Measurements from ENCODE around the gene ANTKMT.
"Not testable (repeated sequence)": the region's sequence is repeated elsewhere in the genome, so short reads cannot be mapped to it uniquely, and the experiment has no call there.

Gene ANTKMT

DNA sequence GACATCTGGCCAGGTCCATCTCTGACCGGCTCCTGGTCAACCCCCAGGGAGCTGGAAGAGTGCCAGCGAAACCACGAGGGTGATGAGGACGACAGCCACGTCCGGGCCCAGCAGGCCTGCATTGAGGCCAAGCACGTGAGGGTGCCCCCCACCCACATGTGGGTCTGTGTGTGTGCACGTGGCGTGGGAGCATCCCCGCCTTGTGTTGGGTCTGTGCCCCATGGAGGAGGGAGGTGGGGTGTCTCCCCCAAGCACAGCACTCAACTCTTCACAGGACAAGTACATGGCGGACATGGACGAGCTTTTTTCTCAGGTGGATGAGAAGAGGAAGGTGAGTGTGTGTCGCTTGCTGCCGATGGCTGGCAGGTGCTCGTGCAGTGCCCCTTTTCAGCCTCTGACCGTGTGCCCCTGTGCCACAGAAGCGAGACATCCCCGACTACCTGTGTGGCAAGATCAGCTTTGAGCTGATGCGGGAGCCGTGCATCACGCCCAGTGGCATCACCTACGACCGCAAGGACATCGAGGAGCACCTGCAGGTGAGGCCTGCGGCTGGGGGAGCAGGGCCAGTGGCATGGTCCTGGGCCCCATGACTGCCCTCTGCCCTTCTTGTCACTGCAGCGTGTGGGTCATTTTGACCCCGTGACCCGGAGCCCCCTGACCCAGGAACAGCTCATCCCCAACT lies 39.1 kb upstream of the ANTKMT start:
- peak; percentile 59 for DNase-seq

DNA sequence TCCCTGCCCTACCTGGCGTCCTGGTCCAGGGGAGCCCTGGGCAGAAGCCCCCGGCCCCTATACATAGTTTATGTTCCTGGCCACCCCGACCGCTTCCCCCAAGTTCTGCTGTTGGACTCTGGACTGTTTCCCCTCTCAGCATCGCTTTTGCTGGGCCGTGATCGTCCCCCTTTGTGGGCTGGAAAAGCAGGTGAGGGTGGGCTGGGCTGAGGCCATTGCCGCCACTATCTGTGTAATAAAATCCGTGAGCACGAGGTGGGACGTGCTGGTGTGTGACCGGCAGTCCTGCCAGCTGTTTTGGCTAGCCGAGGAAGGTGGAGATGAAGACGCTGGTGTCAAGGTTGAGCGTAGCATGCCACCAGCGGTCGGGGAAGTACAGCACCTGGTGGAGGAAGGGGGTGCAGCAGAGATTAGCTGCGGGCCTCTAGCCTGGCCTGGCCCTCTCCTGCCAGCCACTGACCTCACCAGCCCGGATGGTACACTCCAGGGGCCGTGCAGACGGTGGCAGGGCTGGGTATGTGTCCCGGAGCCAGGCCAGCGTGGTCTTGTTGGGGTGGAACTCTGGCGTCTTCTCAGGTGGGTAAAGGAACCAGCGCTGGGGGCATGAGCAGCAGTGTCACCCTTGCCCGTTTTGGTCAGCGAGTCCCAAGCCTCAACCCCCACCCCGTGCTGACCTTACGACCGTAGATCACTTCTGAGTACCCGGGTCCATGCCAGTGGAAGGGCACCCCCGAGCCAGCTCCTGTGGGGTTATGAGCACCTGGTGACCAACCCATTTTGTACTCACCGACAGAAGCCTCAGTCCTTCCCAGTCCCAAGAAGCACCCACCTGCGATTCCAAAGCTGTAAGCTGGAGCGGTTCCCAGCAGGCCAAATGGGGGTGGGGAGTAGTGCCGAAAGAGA lies 38.2 kb upstream of the ANTKMT start:
- DNase-seq = no peak

DNA sequence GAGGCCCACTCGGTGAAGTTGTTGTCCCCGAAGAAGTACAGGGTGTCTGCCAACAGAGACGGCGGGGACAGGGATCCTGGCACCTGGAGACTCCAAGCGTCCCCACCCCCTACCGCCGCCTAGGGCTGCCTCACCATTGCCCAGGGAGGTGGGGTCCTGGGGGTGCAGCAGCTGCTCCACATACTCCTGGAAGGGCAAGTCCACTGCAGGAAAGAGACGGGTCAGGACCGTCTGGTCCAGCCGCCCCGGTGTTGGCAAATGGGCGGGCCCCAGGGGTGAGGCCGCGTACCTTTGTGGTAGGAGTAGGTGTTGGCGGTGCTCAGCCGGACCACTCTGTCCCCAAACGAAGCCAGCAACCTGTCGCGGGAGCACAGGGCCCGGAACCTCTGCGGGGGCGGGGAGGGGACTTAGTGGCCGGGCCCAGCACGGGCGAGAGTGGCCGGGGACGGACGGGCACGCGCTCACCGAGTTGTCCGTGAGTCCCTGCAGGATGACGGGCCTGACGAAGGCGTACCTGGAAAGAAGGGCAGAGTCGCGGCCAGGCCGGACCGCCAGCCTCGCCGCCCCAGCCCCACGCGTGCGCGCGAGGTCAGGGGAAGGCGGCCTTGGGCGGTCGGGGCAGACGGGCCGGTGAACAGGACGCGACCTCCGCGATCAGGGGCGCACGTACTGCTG lies 37.4 kb upstream of the ANTKMT start:
- no peak for DNase-seq

DNA sequence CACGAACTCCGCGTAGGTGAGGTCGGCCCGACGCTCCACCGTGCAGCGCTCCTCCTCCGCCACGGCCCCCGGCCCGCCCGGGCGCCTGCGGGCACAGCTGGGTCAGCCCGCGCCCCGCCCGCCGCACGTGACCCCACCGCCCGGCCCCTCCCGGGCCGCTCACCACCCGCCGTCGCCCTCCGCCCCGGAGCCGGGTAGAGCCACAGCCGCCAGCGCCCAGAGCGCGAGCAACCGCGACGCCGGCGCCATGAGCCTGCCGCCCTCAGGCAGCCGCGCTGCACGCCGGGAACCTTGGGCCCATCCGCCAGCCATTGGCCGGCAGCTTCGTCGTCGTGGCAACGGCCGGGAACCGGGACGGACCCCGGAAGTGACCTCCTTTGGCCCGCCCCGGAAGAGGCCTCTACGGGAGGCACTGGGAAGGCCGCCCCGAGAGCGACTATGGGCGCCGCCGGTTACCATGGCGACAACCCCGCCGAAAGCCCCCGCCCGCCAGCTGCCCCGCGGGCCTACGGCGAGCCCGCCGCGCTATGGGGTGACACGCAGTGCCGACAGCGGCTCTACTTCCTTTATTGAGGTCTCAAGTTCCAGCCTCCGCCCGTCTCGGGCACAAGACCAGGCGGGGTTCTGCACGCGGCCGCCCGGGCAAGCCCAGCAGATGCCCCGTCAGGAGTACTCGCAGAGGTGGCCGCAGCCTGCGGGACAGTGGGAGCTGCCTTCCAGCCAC lies 36.7 kb upstream of the ANTKMT start, which contains the start of gene JMJD8:
Gene JMJD8 (minus strand): TSS at position 264 of the 724 bp plus-strand sequence. CDS start 15 bp downstream, at position 249.
- DNase-seq = peak; percentile 95

DNA sequence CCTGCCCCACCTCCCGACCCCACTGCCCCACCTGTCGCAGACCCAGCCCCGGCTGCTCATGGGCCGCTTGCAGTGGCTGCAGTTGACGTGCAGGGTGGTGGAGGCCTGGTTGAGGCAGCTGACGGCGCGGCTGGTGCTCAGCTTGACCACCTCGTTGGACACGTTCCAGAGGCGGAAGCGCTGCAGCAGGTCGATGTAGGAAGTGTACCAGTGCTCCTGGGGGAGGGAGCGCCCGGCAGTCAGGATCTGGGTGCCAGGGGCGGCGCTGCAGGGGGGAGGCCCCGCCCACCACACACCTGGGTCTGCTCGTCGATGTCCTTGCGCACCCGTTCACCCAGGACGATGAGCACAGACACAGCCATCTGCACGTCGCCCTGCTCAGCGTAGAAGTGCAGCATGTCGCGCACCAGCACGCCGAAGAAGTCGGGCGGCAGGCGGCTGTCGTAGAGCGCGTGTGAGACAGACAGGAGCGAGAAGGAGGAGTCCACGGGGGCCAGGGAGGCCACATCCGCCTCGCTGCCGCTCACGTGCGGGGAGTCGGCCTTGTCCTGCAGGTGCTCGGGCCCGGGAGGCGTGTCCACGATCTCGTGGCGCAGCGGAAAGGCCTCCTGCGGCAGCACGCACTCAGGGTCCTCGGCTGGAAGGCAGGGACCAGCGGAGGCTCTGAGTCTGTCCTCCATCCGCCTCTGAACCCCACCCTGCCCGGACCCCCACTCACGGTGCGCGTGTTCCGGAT lies 35.8 kb upstream of the ANTKMT start:
- no peak for DNase-seq

DNA sequence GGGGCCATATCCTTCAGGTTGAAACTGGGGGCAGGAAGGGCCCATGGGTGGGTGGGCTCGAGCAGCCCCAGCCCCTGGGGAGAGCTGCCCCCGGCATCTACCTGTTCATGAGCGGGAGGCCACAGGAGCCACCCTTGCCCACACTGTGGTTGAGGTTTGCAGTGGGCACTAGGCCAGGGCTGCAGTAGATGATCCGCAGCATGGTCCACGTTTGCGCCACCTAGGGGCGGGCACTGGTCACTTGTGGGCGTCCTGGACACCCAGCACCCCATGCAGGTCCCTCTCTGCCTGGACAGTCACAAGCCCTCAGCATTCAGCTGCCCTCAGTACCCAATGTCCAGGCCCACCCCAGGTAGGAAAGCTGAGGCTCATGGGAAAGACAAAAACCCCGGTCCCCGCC lies 35.0 kb upstream of the ANTKMT start:
- DNase-seq = peak; percentile 48

DNA sequence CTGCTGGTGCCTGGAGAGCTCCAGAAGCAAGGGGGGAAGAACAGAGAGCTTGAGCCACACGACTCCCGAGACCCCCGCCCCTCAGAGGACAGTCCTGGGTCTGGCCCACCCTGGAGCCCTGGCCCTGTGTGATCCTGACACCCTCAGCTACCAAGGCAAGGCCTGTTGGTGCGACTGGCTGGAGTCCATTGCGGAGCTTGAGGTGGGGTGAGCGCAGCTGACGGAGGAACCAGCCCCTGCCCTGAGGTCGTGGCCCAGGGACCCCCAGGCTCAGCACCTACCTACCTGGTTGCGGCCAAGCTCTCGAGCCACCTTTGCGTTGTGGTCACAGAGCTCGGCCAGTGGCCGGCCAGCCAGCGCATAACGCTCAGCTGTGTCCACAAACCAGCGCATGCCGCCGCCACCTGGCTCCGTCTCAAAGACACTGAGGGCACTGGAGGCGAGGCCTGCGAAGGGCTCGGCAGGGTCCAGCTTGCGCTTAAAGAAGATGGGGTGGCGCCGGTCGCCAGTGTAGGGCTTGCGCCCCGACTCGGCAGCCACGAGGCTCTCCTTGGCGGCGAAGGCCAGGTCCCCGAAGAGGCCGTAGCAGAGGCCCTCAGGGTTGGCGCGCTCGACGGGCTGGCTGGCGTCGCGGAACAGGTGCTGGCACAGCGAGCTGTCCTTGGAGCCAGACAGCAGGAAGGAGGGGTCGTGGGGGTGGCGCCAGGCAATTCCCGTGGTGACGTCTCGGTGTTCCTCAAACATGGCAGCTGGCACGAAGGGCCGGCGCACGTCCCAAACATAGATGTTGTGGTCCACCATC lies 34.3 kb upstream of the ANTKMT start:
- no peak for DNase-seq

DNA sequence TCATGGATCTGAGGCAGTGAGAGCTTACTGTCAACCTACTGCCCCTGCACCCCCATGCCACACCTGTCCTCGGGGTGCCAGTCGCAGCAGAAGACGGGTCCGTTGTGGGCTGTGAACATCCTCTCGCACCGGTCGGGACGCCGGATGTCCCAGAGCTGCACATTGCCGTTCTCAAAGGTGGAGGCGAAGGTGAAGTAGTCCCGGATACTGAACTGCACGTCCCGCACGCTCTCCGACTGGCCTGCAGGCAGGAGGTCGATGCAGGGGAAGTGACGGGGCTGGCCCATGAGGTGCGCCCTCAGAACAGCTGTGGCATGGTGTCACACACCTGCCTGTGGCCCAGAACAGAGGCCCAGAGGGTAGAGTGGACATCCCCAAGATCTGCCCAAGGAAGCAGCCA lies 33.4 kb upstream of the ANTKMT start:
- DNase-seq = no peak

DNA sequence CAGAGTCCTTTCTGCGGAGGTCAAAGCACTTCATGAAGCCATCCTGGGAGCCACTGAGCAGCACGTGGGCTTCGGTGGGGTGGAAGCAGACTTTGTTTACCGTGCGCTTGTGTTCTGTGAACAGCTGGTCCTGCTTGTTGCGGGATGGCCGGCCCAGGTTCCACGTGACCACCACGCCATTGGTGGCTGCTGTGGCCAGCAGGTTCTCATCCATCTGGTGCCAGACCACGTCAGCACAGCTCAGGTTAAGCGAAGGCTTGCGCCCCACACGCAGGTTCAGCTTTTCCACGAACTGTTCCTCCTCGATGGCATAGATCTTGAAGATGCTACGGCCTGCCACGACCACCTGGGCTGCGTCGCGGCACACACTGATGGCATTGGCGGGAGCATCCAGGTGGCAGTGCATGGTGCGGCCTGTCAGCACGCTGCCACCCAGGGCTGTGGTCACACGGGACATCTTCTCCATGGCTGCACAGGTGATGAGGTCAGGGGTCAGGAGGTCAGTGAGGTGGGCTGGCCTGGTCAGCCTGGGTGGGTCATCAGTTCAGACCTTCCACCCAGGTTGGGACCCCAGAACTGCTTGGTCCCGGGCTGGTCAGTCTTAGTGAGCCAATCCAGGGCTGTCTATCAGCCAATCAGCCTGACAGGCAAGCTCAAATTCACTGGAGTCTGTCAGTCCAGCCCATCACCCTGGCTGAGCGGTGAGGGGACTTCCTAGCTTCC lies 31.6 kb upstream of the ANTKMT start:
- DNase-seq = no peak

DNA sequence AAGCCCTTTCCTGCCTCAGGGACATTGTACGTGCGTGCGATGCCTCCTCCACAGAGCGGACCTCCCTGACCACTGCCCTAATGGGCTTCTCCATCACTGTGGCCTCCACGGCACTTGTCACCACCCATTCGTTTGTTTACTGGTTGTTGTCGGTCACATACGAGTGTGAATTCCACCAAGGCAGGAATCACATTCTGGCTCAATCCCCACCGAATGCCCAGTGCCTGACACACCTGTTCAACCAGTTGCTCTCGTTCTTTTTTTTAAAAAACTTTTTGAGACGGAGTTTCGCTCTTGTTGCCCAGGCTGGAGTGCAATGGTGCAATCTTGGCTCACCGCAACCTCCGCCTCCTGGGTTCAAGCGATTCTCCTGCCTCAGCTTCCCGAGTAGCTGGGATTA lies 29.7 kb upstream of the ANTKMT start:
- not testable (repeated sequence) for DNase-seq

DNA sequence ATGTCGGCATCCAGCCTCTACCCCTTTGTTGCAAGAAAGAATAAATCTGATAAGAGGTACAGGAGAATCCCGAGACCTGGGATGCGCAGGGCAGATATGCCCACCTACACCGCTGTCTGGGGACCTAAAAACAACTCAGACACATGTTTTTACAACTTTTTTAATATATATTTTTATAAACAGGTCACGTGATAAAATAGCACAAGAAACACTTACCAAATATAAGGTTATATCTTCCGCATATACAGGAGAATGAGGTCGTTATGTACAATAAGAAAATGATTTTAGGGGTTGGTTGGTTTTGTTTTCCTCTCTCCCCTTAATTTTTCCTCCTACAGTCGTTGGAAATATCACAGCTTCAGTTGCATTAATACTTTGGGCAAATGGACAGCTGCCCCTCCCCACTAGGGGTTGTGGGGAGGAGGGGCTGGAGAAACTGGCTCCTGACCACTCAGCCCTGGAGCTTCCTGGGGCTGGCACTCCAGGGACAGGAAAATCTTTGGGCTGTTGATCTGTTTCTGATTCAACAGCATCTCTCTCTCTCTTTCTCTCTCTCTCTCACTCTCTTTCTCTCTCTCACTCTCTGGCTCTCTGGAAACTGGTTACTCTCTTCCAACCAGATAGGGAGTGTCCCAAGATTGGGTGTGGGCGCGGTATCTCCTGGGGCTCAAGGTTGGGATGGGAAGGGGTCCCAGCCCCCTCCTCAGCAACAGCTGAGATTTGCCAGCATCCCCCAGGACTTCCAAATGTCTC lies 28.4 kb upstream of the ANTKMT start:
- DNase-seq = no peak

DNA sequence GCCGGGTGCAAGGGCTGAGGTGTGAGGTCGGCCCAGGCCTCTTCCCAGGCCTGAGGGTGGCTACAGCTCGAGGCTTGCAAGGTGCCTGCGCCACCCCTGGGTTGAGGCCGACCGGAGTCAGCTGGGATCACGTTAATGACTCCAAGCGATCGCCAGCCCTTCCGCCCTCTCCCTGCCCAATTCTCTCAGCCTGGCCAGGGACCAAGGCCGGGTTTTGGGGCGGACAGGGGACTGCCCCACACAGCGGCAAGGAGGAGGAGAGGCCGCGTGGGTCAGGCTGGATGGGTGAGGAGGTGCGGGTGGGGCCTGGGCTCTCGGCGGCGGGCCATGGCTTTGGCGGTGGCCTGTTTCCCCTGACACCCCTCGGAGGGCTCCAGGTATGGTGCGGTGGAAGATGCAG lies 27.6 kb upstream of the ANTKMT start:
- DNase-seq = no peak

DNA sequence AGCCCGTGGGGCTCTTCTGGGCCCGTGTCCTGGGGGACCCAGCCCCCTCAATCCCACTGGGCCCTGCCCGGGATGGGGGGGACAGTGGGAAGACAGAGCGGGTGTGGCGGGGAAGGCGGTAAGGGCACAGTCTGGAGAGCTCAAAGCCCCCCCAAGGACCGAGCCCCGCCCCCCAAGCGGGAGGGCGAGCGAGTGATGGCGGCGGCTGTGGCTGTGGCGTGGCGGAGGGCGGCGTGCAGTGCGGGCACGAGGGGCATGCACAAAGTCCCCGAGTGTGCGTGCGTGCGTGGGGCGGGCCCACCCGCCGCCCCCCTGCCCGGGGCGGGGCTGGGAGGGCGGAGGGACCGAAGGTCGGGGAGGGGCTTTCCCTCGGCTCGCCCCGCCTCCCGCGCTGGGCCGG lies 27.2 kb upstream of the ANTKMT start:
- no peak for DNase-seq

DNA sequence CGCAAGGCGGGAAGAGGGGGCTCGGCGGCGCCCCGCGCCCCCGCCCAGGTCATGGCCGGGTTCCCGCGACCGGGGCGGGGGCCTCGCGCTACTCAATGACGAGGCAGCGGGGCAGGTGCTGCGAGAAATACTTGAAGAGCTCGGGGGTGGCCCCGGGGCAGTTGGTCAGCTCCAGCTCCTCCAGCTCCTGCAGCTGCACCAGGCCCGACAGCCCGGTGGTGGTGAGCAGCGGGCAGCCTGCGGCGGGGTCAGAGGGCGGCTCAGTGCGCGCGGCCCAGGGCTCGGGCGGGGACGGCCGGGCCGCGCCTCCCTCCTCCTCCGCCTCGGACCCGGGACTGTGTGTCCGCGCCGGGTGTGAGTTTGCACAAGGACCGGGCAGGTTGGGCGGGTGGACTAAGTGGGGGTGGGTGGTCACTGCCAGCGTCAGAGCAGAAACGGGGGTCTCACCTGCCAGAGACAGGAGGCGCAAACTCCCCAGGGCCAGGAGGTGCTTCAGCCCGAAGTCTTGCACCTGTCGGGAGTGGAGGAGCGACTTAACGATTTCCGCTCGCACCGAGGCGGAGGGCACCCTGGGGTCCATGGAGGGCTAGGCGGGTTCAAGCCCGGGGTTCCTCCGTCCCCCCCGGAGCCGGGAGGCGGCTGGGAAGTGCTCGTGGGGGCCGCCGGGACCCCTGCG lies 26.6 kb upstream of the ANTKMT start:
- no peak for DNase-seq

DNA sequence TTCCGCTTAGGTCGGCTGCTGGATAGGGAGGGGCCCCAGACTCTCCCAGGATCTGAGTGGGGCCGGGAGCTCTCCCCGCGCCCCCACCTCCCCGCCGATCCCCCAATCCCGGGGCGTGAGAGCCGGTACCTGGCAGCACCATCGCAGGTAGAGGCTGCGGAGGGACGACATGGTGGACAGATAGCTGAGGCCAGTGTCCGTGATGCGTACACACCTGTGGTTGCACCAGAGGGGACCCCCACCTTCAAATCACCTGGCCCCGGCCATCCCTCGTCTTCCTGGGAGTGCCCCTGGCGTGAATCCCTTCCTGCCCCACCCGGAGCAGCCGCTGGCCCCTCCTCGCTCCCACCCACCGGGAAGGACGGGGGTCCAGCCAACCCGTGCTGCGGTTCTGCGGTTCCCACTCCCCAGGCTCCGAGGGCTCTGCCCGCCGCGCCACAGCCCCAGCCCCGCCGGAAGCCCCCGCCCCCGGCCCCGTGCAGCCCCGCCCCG lies 26.0 kb upstream of the ANTKMT start:
- DNase-seq = no peak

DNA sequence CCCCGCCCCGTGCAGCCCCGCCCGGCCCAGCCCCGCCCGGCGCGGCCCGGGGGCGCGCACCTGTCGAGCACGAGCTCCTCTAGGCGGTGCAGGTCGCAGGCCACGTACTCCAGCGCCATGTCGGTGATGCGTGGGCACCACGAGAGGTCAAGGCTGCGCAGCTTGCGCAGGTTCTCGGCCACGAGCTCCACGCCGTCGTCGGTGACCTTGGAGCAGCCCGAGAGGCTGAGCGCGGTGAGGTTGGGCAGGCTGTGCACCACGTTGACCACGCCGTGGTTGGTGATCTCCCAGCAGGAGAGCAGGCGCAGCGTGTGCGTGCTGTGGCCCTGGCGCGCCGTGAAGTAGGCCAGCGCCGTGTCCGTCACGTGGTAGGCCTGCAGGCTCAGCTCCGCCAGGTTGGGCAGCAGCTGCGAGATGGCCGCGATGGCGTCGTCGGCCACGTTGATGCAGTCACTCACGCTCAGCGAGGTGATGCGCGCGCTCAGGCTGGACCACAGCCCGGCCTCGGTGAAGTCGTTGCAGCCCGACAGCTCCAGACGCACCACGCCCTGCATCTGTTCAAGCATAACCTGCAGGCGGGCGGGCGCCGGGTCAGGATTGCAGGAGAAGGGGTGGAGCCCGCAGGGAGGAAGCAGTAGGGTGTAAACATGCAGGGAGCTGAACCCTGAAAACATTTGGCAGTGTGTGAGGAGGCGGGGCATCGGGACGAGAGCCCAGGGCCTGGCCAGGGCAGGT lies 25.4 kb upstream of the ANTKMT start:
- DNase-seq = no peak

DNA sequence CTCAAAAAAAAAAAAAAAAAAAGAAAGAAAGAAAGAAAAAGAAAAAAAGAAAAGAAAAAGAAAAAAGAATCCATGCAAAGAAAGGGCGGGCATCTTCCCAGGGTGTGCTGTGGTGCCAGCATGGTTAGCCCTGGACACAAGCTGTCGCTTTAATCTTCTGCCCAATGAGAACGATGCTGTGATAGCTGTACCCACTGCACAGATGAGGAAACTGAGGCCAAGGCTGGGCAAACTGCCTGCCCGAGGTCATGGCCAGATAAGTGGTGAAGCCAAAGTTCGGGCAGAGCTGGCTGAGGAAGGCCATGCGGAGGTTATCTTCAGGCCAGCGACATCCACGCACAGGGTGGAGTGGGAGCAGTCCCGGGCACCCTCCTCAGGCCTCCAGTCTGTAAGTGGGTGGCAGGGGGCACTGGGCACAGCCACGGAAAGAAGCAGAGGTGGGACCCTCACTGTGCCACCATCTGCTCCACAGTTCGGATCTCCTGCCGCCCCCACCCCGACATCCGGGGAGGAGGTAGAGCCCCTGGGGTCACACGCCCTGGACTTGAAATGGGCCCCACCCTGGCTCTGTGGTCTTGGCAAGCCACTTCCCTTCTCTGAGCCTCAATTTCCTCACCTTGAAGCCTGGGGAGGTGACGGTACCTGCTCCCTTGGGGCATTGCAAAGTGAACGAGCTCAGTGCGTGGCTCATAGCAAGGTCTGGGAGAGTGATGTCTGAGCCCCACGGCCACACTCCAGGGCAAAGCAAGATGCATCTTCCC lies 21.9 kb upstream of the ANTKMT start:
- no peak for DNase-seq
